CD14-positive monocyte (primary cell): Measurements from ENCODE around the gene IFI27L2. TPM values are rescaled to one million over a fixed set of nuclear protein-coding genes. Genes with fewer than 3 reads are reported as not detected.

Source experiments
- DNase-seq, 3 donors: peaks; one replicate each; pipeline ENCODE4 v3.0.0-alpha.2; 2011 to 2022
- H2AFZ ChIP-seq: 2 replicates; pipeline ENCODE4 v1.6.0; 2012; ENCODE audit warnings: mild to moderate bottlenecking, low read depth, low read length, inconsistent platforms; ENCODE audit not compliant: insufficient read depth, poor library complexity, severe bottlenecking
- H3K27ac ChIP-seq, 2 donors: 1 replicate in 1 of 2; 2 replicates in 1 of 2; pipeline ENCODE4 v1.5.1; 2012 to 2013; ENCODE audit warnings: low read length in 2 of 2, control low read depth in 1 of 2, inconsistent platforms in 1 of 2, low read depth in 1 of 2, mild to moderate bottlenecking in 1 of 2
- H3K27me3 ChIP-seq, 2 donors: one replicate each; pipeline versions ENCODE4 v1.6.0 to v1.6.1; 2011 to 2013; ENCODE audit warnings: low read length in 2 of 2; ENCODE audit not compliant: control insufficient read depth in 2 of 2, insufficient read depth in 2 of 2
- H3K36me3 ChIP-seq, 2 donors: replicated peaks in 1 of 2; 1 replicate in 1 of 2; 2 replicates in 1 of 2; pipeline versions ENCODE4 v1.5.1 to v1.6.1; 2012 to 2013; ENCODE audit warnings: low read length in 2 of 2, control low read depth in 1 of 2, inconsistent platforms in 1 of 2, mild to moderate bottlenecking in 1 of 2; ENCODE audit not compliant: insufficient read depth in 2 of 2, control insufficient read depth in 1 of 2
- H3K4me1 ChIP-seq, 2 donors: 1 replicate in 1 of 2; 2 replicates in 1 of 2; pipeline versions ENCODE4 v1.5.1 to v1.6.1; 2012 to 2013; ENCODE audit warnings: low read length in 2 of 2, control low read depth in 1 of 2, inconsistent platforms in 1 of 2, mild to moderate bottlenecking in 1 of 2, moderate library complexity in 1 of 2; ENCODE audit not compliant: insufficient read depth in 2 of 2, control insufficient read depth in 1 of 2
- H3K4me2 ChIP-seq: replicated peaks from 2 replicates; pipeline ENCODE3; 2012; ENCODE audit warnings: low read length, moderate library complexity, mild to moderate bottlenecking; ENCODE audit not compliant: poor library complexity, severe bottlenecking; ENCODE audit errors: extremely low read depth
- H3K4me3 ChIP-seq, 3 experiments: fragments of 200-600 bp in 1 of 3; sonication (generic) in 1 of 3; replicated peaks in 1 of 3; 1 replicate in 2 of 3; 2 replicates in 1 of 3; pipeline ENCODE4 v1.5.1; 2011 to 2013; ENCODE audit warnings: low read length in 3 of 3, mild to moderate bottlenecking in 3 of 3, control low read depth in 2 of 3, low read depth in 2 of 3, inconsistent platforms in 1 of 3, moderate library complexity in 1 of 3
- H3K79me2 ChIP-seq: 2 replicates; pipeline ENCODE4 v1.6.0; 2012; ENCODE audit warnings: mild to moderate bottlenecking, control low read depth, inconsistent platforms, low read length, moderate library complexity; ENCODE audit not compliant: insufficient read depth
- H3K9ac ChIP-seq: 2 replicates; pipeline ENCODE4 v1.6.0; 2017; ENCODE audit warnings: low read length, mild to moderate bottlenecking; ENCODE audit not compliant: insufficient read depth, poor library complexity, severe bottlenecking
- H3K9me3 ChIP-seq, 2 donors: replicated peaks in 1 of 2; 1 replicate in 1 of 2; 2 replicates in 1 of 2; pipeline versions ENCODE4 v1.5.1 to v1.6.1; 2012 to 2013; ENCODE audit warnings: low read length in 2 of 2, control low read depth in 1 of 2; ENCODE audit not compliant: control insufficient read depth in 1 of 2, insufficient read depth in 1 of 2
- H4K20me1 ChIP-seq: 2 replicates; pipeline ENCODE4 v1.6.0; 2012; ENCODE audit warnings: mild to moderate bottlenecking, low read length, control low read depth, moderate library complexity; ENCODE audit not compliant: insufficient read depth
- H3K27ac Mint-ChIP-seq, 7 donors: one replicate each; pipeline ENCODE4 v1.8.0; 2020; ENCODE audit warnings: mild to moderate bottlenecking in 7 of 7, mixed read lengths in 7 of 7, moderate library complexity in 6 of 7, inconsistent platforms in 2 of 7
- H3K27me3 Mint-ChIP-seq, 3 donors: one replicate each; pipeline ENCODE4 v1.8.0; 2021 to 2022; ENCODE audit warnings: low read depth in 3 of 3, mild to moderate bottlenecking in 3 of 3, mixed read lengths in 3 of 3, moderate library complexity in 3 of 3, inconsistent platforms in 1 of 3
- H3K36me3 Mint-ChIP-seq, 2 donors: one replicate each; pipeline ENCODE4 v1.8.0; 2020; ENCODE audit warnings: mixed read lengths in 2 of 2, inconsistent platforms in 1 of 2, mild to moderate bottlenecking in 1 of 2
- H3K4me1 Mint-ChIP-seq: one replicate; pipeline ENCODE4 v1.8.0; 2020; ENCODE audit warnings: mild to moderate bottlenecking, mixed read lengths
- H3K4me3 Mint-ChIP-seq, 2 donors: one replicate each; pipeline ENCODE4 v1.8.0; 2020; ENCODE audit warnings: mild to moderate bottlenecking in 2 of 2, mixed read lengths in 2 of 2, moderate library complexity in 1 of 2
- H3K9me3 Mint-ChIP-seq, 7 donors: one replicate each; pipeline ENCODE4 v1.8.0; 2020 to 2022; ENCODE audit warnings: mixed read lengths in 7 of 7, mild to moderate bottlenecking in 6 of 7, moderate library complexity in 6 of 7, inconsistent platforms in 2 of 7
- WGBS: methylation state at CpG from one replicate; pipeline ENCODE4 v1.1.5; 2013; ENCODE audit warnings: missing lambda C conversion rate; ENCODE audit not compliant: insufficient coverage; 5-methylcytosine and 5-hydroxymethylcytosine counted together
- intact Hi-C, 2 donors: fragments of 100-400 bp; cut with micrococcal nuclease; formaldehyde crosslinking; loops; one replicate each; pipeline versions ENCODE4 v1.15.0 to v1.15.1; 2023
- polyA plus RNA-seq, 3 donors: library from polyadenylated mRNA; depleted of rRNA in 1 of 3; unstranded in 2 of 3; stranded (reverse) in 1 of 3; fragments of 300-500 nt in 2 of 3; fragments of >200 nt in 1 of 3; fragmentation: Illumina TruSeq in 2 of 3; gene quantifications; 1 replicate in 2 of 3; 2 replicates in 1 of 3; pipeline ENCODE4 v1.2.3, GENCODE V29; 2012 to 2021
- TF ChIP-seq, protein P1 (sequence below): fragments of 200-600 bp; IDR thresholded peaks from one replicate; pipeline ENCODE4 v1.8.0; 2022; ENCODE audit warnings: antibody characterized with exemption, mild to moderate bottlenecking

Gene IFI27L2
- polyA plus RNA-seq, 3 donors, result 55.4 to 156 (median 96.1) TPM

DNA sequence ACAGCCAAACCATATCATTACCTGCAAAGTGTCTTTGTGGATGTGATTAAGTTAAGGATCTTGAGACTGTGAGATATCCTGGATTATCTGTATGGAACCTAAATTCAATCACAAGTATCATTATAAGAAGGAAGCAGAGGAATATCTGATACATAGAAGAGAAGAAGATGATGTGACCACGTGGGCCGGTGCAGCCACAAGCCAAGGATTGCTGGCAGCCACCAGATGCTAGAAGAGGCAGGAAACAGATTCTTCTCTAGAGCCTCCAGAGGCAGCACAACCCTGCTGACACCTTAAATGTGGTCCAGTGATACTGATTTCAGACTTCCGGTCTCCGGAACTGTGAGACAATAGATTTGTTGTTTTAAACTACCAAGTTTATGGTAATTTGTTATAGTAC lies 6.1 kb upstream of the IFI27L2 start:
- no peak overlapping the region for H3K4me3 ChIP-seq
- peaks cover 0 to 4% of the 10 kb centered on the region in 2 donors for H3K27me3 ChIP-seq
- no peak overlapping the region for H3K27ac ChIP-seq
- TF ChIP-seq, protein P1, sequence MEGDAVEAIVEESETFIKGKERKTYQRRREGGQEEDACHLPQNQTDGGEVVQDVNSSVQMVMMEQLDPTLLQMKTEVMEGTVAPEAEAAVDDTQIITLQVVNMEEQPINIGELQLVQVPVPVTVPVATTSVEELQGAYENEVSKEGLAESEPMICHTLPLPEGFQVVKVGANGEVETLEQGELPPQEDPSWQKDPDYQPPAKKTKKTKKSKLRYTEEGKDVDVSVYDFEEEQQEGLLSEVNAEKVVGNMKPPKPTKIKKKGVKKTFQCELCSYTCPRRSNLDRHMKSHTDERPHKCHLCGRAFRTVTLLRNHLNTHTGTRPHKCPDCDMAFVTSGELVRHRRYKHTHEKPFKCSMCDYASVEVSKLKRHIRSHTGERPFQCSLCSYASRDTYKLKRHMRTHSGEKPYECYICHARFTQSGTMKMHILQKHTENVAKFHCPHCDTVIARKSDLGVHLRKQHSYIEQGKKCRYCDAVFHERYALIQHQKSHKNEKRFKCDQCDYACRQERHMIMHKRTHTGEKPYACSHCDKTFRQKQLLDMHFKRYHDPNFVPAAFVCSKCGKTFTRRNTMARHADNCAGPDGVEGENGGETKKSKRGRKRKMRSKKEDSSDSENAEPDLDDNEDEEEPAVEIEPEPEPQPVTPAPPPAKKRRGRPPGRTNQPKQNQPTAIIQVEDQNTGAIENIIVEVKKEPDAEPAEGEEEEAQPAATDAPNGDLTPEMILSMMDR, result no peak
- no peaks in the 10 kb centered on the region for H3K36me3 ChIP-seq
- 69% methylated on average over 2 of the region's 4 CpGs for WGBS
- Mint-ChIP-seq H3K27ac (no peak overlapping the region), H3K9me3 (peaks cover 4 to 13% (median 8%) of the 10 kb centered on the region in 7 donors), H3K36me3 (no peaks in the 10 kb centered on the region), H3K4me1 (peaks cover 2% of the 10 kb centered on the region), H3K4me3 (no peak overlapping the region), H3K27me3 (peaks cover 5 to 18% (median 16%) of the 10 kb centered on the region in 3 donors)
- no peak overlapping the region for H2AFZ ChIP-seq
- intact Hi-C loops, result loop anchor here in 1 of 2 donors (5.0 kb wide), 1 partner anchor 98 kb away; no protein-coding TSS in a partner anchor
- H3K79me2 ChIP-seq, result no peaks in the 10 kb centered on the region
- H3K9me3 ChIP-seq, result peaks cover 0 to 5% of the 10 kb centered on the region in 2 donors
- peaks cover 0 to under 1% of the 10 kb centered on the region in 2 donors for H3K4me1 ChIP-seq
- no peak for DNase-seq
- no peak overlapping the region for H3K4me2 ChIP-seq
- no peaks in the 10 kb centered on the region for H4K20me1 ChIP-seq
- no peak overlapping the region for H3K9ac ChIP-seq

- TF ChIP-seq, protein P1, result peak; percentile 95
- intact Hi-C loops, result loop anchor here (5.0 kb wide), 3 partner anchors 40 to 105 kb away; partner anchors contain the start of genes OTUB2 (in 1 of the 2) and PPP4R4 (in 1 of the 2)
- H3K4me1 Mint-ChIP-seq, result peaks cover 19% of the 10 kb centered on the region
Measured at GRCh38 chr14:94132285-94132887, 3.0 kb upstream of the IFI27L2 start.

More at GRCh38 chr14:94132285-94132887, 3.0 kb upstream of the IFI27L2 start:
- no CpG with 5 or more reads among the region's 4 CpGs for WGBS
- peak; percentile 49 to 82 (median 62) for DNase-seq
- Histone ChIP-seq H3K79me2 (no peaks in the 10 kb centered on the region), H3K9me3 (peaks cover 0 to 5% of the 10 kb centered on the region in 2 donors), H3K27ac (no peak overlapping the region), H2AFZ (no peak overlapping the region), H3K9ac (no peak overlapping the region), H3K27me3 (peaks cover 0 to 8% of the 10 kb centered on the region in 2 donors), H3K4me3 (no peak overlapping the region), H4K20me1 (no peaks in the 10 kb centered on the region), H3K4me1 (peaks cover 13 to 24% of the 10 kb centered on the region in 2 donors), H3K4me2 (no peak overlapping the region), H3K36me3 (peaks cover 1 to 5% of the 10 kb centered on the region in 2 donors)
- Mint-ChIP-seq H3K27me3 (peaks cover 5 to 23% (median 15%) of the 10 kb centered on the region in 3 donors), H3K9me3 (peaks cover 4 to 13% (median 8%) of the 10 kb centered on the region in 7 donors), H3K4me3 (no peak overlapping the region), H3K27ac (no peak overlapping the region), H3K36me3 (peaks cover 0 to 2% of the 10 kb centered on the region in 2 donors)
